ENCODE measurements around the gene CCDC186. TPM values are rescaled to one million over a fixed set of nuclear protein-coding genes. Genes with fewer than 3 reads are reported as not detected.

CCDC186 gene
- polyA plus RNA-seq, 3 donors: 23.0 to 25.1 (median 24.1) TPM

DNA sequence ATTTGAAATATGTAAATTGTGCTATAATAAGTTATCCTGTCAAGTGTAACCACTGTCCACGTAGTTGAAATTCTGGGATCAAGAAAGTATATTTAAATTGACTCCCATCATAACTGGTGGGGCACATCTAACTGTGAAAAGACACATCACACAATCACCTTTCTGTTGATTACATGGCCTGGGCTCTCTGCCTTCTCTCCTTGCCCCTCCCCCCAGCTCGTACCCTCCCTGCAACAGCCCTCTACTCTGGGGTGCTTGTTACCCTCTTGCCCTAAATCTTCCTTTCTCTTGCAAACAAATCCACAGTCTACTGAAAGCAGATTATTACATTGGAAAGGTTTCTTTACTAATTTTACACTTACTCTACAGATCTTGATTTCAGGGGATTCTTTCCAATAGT, 56.3 kb downstream of the CCDC186 start:
- no peak for DNase-seq (ENCODE audit: low read depth in 3 of 3, low spot score in 2 of 3)

DNA sequence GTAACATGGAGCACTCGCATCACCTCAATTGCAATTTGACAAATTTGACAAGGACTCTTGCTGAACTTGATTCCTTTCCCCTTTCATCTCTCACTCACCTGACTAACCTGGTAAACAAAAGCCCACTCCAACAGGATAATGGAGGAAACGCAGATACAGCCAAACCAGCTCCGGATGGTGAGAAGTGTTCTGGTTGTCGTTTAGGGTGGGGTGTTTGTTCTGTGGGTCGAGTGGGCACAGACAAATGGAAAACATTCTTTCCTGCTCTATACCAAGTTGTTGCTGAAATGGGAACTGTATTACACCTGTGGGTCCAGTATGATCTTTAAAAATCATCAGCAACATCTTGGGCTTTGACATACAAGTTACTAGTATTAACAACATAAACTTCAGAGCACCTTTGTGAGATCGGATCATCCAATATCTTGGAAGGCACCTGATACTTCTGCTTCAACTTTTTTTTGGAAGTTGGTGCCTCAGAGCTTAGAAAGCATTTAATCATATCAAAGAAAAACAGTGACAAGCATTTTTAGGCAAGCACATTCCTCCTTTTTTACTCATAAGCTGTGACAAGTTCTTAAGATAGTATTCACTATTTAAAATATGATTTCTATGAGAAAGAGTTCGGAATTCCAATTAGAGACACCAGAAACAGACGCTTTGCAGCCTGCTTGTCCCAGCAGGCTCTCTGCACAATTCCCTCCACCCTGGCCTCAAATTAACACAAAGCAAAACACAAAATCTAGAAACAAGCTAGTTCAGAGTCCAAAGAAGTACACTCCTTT, 58.1 kb downstream of the CCDC186 start:
- DNase-seq (ENCODE audit: low read depth in 3 of 3, low spot score in 2 of 3): no peak

DNA sequence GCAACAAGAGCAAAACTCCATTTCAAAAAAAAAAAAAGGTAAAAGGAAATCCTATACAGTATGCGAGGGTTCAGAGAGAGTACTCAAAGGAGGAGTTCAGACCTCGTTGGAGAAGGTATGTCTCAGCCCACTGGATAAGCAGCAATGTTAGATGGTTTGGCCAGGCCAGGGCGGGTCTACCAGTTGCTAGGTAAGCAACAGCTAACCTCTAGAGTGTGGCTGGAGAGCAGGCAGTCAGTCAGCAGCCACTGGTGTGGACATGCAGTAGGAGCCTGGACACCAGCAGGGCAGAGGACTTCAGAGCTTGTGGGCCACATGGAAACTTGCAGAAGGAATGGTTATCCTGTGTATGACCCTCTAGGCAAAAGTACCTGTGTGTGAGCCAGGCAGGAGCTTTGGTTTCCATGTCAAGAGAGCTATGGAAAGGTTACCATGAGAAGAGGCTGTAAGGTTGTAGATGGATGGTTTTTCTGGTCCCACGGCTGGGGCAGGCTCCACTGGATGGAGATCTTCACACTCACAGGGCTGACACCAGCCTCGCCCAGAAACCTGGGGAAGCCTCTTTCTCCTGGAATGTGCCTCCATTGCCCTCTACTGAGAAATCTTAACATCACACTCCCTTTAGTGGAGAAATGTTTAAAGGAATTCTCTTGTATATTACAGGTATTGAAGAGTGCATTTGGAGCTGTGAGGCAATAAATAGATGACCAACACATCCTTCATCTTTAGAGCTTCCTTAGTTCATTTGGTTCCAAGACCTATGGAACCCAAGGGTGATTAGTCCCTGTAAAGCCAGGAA, 63.6 kb downstream of the CCDC186 start:
- no peak for DNase-seq (ENCODE audit: low read depth in 3 of 3, low spot score in 2 of 3)

DNA sequence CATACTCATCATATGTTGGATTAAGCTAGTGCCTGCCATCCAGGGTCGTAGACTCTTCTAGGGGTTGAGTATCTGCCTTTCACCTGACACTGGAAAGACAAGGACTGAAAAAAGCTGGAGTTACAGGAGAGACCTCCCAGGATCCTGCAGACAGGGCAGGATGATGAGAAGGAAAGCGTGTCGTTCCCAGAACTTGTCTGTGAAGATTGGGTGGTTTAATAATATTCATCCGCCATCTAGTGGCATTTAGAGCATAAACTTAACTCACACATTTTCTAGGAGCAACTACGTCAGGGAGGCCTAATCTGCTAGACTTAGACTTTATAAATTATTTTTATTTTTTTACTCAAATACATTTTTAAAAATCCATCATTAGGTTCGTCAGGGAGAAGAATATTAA, 70.7 kb downstream of the CCDC186 start:
- DNase-seq (ENCODE audit: low read depth in 3 of 3, low spot score in 2 of 3): peak; percentile 27 to 38 (median 36)

DNA sequence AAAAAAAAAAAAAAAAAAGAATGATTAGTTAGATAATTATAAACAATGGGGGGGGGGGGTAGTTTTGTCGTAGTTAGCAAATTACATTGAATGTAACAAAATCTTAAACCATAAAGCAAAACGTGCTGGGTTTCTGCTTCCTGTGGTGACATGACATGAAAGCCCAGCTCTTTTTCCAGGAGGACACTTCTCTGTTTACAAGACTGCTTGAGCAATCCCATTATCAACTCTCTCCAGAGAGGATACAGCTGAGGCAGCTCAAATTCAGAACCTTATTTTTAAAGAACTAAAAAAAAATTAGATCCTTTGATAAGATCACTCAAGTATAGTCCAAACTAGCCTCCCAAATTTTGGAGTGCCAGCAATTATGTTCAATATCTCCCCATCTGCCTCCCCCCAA, 71.7 kb downstream of the CCDC186 start:
- no peak for DNase-seq (ENCODE audit: low read depth in 3 of 3, low spot score in 2 of 3)

DNA sequence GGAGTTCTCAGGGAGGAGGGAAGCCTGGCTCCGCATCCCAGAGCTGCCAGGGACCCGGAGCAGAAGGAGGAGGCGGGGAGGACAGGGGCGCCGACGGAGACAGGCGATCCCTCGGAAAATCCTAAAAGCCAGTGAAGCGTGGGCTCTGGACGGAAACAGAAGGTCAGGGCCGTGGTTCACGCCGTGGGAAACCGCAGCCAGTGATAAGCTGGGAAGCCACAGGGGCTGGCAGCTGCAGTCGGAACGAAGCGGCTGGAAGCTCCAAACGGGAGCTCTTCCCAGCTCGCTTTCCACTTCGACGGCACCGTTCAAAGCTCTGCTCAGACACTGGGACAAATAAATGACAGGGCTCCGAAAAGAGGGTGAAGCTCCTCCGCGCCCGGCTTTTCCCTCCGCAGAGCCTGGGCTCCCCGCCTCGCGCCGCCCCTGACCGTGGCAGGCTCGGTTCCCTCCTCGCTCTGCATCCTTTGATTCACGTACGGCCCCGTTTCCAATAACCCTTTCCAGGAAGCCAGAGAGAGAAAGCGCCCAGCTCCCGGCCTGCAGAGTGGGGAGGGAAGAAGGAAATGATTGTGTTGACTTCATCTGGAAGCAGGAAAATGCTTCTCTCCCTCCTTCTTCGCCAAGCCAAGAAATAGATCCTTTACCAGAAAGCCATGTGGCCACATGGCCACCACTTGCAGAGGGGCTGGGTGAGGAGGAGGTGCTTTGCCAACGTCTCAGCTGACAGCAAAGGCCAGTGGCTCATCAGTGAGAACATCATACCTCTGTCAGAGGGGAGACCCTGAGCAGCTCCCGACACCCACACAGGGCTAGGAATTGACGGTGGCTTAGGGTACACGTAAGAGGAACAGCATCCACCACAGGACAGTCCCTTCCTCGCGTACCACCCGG, 72.9 kb downstream of the CCDC186 start:
- peak; percentile 15 to 27 (median 18) for DNase-seq (ENCODE audit: low read depth in 3 of 3, low spot score in 2 of 3)

DNA sequence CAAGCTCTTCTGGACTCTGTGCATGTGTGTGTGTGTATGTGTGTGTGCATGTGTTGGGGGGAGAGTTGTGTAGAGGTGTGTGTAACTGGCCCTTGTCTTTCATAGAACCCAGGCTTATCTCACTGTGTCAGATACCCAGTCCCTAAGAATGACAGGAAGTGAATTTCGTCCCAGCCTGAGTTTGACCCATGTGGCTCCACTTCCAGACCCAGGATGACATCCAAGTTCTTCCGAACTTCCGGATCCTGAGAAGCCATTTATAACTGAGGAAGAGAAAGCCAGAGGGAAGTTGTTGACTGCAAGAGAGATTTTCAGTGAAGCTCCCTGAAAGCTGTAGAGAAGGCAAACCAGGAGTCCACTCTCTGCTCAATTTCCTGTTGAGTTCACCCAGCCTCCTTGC, 77.1 kb downstream of the CCDC186 start:
- no peak for DNase-seq (ENCODE audit: low read depth in 3 of 3, low spot score in 2 of 3)

DNA sequence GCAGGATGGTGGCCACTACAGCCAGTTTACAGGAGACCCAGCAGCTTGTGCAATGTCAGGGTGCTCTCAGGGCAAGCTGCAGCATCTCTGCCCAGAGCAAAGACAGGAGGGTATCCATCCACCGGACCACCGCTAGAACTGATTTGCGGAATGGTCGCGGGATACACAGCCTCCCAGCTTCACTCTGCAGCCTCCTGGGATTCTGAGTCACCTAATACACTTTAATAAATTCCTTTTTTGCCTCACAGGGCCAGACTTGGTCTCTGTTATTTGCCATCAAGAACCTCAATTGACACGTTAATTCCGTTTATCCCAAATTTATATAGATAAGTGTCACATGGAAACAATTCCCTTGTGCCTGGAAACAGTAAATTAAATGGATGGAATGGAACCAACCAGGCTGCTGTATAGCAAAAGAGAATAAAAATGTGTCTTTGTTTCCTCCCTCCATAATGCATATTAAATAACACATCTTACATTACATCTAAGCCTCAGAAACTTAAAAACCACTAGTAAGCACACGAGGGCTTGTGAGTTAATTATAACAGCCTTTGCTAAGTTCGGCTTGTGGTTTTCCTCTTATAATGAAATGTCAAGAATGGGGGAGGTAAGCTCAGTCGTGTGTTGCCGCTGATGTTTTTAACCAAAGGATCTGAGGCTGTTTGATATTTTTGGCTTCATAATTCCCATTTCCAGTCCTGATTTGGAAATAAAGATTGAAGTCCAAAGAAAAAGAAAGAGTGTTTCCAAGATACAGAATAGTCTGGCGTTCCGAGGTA, 78.3 kb downstream of the CCDC186 start:
- DNase-seq (ENCODE audit: low read depth in 3 of 3, low spot score in 2 of 3): no peak

DNA sequence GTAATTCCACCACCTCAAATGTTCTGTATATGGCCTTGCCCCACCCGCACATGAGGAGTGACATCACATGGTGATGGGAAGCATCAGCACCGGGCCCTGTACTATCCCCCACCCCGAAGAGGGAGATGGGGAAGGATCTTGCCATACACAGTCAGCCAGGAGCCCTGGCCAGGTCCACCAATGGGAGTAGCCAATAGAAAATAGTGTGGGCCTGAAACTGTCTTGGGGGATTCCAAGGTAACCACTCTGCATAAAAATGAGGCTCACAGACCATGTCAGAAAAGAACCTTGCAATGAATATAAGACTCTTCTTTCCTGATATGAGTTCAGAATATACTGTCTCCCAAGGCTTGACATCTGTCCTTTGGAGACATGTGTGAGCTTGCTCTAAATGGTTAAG, 79.2 kb downstream of the CCDC186 start:
- DNase-seq (ENCODE audit: low read depth in 3 of 3, low spot score in 2 of 3): no peak

DNA sequence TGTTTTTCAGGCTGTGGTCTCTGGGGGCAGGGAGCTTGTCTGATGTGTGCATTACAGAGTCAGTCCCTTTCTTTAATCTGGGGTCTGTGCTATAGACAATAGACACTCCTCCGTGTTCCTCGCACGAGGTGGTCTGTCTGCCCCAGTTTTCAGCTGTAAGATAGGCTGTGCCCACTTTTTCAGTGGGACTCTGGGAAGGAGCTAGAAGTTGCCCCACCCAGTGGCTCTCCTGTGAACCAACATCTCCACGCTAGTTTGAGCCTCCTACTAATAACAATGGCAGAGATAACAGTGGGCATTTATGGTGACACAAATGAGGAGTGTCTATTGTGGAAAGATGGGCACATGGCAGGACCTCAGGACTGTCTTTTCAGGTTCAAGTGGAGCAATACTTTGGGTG, 86.3 kb downstream of the CCDC186 start:
- DNase-seq (ENCODE audit: low read depth in 3 of 3, low spot score in 2 of 3): no peak

DNA sequence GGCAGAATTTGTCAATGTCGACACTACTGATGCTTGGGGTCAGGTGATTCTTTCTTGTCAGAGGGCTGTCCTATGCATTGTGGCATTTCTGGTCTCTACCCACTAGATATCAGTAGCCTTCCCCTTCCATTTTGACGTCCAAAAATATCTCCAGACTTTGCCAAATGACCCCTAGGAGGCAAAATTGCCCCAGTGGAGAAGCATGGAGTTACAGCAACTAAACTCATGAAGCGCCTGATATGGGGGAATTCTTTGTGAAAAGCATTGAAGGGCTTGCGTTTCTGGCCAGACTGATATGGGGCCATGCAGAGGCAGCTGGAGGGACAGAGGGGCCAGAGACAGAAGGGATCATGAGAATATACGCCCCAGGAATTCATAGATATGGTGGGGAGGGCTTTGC, 86.7 kb downstream of the CCDC186 start:
- no peak for DNase-seq (ENCODE audit: low read depth in 3 of 3, low spot score in 2 of 3)

DNA sequence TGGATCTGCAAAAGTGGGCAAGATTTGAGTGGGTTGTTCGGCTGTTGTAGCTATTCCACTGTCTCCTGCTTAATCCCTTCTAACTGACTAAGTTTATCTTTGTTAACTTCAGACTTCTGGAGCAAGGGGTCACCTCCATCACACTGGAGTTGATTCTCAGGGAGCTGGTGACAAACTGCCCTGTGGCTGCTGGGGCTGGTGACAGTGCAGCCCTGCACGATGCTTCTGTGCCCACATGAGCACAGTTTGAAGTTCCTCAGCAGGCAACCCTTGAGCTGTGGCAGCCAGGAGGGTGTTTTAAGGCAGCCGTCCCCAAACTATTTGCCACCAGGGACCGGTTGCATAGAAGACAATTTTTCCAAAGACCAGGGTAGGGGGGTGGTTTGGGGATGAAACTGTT, 89.8 kb downstream of the CCDC186 start:
- DNase-seq (ENCODE audit: low read depth in 3 of 3, low spot score in 2 of 3): no peak

DNA sequence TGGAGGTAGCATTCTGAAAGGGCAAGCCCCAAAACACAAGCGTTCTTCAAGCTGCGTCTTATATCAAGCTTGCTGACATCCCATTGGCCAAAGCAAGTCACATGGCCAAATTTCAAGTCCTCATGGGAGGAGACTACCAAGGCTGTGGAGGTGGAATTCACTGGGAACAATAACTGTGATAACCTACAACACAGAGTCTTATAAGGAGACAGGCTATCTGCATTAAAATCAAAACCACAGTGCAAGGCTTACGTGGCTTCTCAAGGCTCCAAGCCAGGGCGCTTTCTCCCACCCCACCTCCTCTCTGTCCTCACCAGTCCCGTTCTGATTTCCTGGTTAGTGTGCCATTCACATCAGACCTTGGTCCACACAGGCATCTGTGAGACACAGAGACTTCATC, 91.0 kb downstream of the CCDC186 start:
- DNase-seq (ENCODE audit: low read depth in 3 of 3, low spot score in 2 of 3): no peak

DNA sequence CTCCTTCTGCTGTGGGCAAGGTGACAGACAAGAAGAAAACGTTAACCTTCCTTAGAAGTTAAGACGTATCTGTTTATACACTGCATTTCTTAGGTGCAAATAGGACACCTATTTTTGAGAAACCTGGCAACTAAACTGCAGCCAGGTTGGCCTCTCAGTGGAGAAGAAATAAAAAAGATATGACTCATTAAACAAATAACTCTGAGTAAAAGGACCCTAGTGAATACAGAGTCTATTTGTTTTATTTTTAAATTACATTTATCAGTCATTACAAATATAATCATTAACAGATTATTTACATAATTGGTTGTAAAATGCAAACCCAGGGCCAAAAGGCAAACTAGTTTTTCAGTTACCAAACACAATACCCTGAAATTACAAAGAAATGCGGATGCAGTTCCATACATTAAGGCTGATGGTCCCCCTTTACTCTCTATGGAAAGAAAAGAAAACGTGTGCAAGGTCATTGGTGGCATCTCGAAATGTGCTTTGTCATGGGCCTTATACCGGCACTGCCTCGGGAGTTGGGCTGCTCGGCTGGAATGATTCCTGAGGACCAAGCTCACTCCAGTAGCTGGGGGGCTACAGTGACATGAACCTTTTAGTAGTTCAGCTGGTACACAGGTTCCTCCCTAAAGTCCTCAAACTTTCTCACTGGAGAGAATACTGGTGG, 92.0 kb downstream of the CCDC186 start:
- no peak for DNase-seq (ENCODE audit: low read depth in 3 of 3, low spot score in 2 of 3)

DNA sequence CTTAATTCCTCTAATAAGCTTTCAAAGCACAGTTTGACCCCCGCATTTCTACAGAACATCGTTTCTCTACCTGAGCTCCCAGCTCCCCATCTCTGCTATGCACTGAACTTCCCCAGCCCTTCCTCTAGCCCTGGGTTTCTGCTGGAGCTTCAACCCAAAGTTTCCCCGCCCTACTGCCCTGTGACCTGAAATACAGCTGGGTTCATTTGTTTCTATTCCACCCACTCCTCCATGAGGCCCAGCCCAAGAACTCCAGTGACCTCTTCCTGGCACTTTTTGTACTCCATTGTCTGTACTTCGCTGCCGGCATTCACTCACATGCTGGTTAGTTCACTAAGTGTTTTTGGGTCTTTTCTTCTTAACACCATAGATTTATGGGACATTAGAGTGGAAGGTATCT, 94.6 kb downstream of the CCDC186 start:
- DNase-seq (ENCODE audit: low read depth in 3 of 3, low spot score in 2 of 3): no peak

DNA sequence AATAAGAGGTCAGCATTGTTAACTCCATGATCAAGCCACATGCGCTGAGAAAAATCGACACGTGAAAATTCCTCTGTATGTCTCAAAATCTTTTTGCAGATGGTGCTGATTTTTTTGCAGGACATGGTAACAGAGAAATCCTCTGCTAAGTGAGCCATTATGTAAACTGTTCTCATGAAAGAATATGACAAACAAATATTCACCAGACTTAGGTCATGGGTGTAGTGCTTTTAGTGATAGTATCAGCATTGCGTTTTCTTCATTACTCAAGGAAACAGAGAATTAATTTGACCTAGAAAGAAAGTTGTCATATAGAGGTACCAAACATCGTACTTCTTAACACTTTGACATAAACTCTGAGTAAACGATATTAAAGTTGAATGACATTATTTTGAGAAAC, 95.7 kb downstream of the CCDC186 start:
- DNase-seq (ENCODE audit: low read depth in 3 of 3, low spot score in 2 of 3): no peak

DNA sequence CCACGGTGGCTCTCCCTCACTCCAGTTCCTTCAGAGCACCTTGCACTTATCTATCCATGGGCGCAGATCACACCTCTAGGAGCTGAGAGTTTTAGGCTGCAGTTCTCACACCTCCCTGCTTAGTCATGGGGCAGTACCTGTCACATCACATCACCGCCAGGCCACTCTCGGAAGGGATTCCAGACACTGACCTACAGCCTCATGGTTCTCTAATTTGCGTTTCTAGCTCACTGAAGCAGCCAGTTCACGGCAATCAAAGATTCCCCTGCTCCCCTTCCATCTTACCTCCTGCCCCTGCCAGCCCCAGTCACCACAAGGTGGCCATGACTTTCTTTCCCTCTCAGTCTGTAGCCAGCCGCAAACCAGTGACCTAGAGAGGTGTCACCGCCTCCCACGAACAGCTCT, 96.2 kb downstream of the CCDC186 start:
- no peak for DNase-seq (ENCODE audit: low read depth in 3 of 3, low spot score in 2 of 3)

DNA sequence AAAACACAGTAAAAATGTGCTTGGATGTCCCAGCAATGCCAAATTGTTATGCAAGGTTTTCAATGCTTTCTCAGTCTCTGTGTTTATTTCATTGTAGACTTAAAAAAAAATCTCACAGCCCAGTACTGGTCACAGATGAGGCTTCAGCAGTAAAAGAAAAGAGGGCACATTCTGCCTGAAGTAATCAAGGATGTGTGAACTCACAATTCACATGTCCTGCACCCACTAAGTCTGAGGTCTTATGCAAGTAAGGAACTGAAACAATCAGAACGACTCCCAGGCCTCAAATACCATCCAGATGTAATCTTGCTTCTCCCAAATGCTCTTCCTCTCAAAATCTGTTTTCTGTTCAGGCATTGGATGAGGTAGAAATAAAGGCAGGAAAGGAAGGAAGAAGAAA, 96.7 kb downstream of the CCDC186 start:
- DNase-seq (ENCODE audit: low read depth in 3 of 3, low spot score in 2 of 3): no peak

DNA sequence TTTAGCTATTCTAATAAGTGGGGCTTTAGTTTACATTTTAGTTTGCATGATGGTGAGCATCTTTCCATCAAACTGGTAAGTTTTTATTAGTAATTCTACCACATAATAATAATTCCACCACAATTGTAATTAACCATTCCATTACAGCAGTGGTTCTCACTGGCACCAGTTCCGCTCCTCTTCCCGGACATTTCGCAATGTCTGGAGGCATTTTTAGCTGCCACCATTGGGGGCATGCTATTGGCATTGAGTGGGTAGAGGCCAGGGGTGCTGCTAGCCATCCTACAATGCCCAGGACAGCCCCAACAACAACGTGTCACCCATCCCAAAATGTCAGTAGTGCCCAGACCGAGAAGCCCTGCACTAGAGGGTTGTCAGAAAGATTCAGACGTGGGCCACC, 98.9 kb downstream of the CCDC186 start:
- DNase-seq (ENCODE audit: low read depth in 3 of 3, low spot score in 2 of 3): no peak
